H1 (cell line): ENCODE data around the gene EPHB1. TPM values are rescaled to one million over a fixed set of nuclear protein-coding genes. Genes with fewer than 3 reads are reported as not detected.

Experiments used
- CTCF ChIA-PET: fragments of 300-600 bp; sonication (Branson Sonifier 250); formaldehyde crosslinking; loops from one replicate; lab custom pipeline; 2021; ENCODE audit not compliant: partially characterized antibody; lab: Charles Lee
- POLR2A ChIA-PET: fragments of 300-600 bp; sonication (Branson Sonifier 250); formaldehyde crosslinking; loops from one replicate; lab custom pipeline; 2021; ENCODE audit warnings: inconsistent platforms; ENCODE audit not compliant: partially characterized antibody; lab: Charles Lee
- DNase-seq, 2 experiments: peaks; one replicate each; pipeline versions ENCODE4 v3.0.0 to v3.0.0-alpha.2; 2010 to 2022; ENCODE audit warnings: low spot score in 2 of 2, low read depth in 1 of 2, mixed read lengths in 1 of 2
- FAIRE-seq: peaks from 2 replicates; lab custom pipeline; 2011; peaks lifted over from hg19 to GRCh38; lab: Jason Lieb, UNC
- H2AFZ ChIP-seq: 2 replicates; pipeline ENCODE4 v1.8.1; 2012; ENCODE audit warnings: low read length, inconsistent platforms
- H2AK5ac ChIP-seq: 2 replicates; pipeline ENCODE4 v1.6.1; 2013; ENCODE audit warnings: low read depth, low read length
- H2BK120ac ChIP-seq: replicated peaks from 2 replicates; pipeline ENCODE3; 2013; ENCODE audit warnings: low read depth, low read length, inconsistent platforms
- H2BK12ac ChIP-seq: 2 replicates; pipeline ENCODE4 v1.6.1; 2013; ENCODE audit warnings: low read depth, low read length
- H2BK15ac ChIP-seq: 2 replicates; pipeline ENCODE4 v1.6.1; 2013; ENCODE audit warnings: low read length
- H2BK20ac ChIP-seq: 2 replicates; pipeline ENCODE4 v1.6.1; 2013; ENCODE audit warnings: low read length
- H2BK5ac ChIP-seq: 2 replicates; pipeline ENCODE4 v1.6.1; 2013; ENCODE audit warnings: low read depth, low read length
- H3K14ac ChIP-seq: 2 replicates; pipeline ENCODE4 v1.6.1; 2013; ENCODE audit warnings: inconsistent platforms; ENCODE audit not compliant: insufficient read length
- H3K18ac ChIP-seq: 2 replicates; pipeline ENCODE4 v1.6.1; 2013; ENCODE audit warnings: low read length; ENCODE audit errors: extremely low read depth
- H3K23ac ChIP-seq: 2 replicates; pipeline ENCODE4 v1.6.1; 2013; ENCODE audit warnings: inconsistent platforms; ENCODE audit not compliant: insufficient read length
- H3K23me2 ChIP-seq: 2 replicates; pipeline ENCODE4 v1.6.1; 2013; ENCODE audit warnings: low read depth, low read length
- H3K27ac ChIP-seq: 2 replicates; pipeline ENCODE4 v1.6.1; 2011; ENCODE audit warnings: low read depth, low read length, inconsistent platforms
- H3K27me3 ChIP-seq, 4 experiments: replicated peaks in 1 of 4; 1 replicate in 1 of 4; 2 replicates in 3 of 4; pipeline versions ENCODE4 v1.6.1 to v1.8.1; 2011 to 2013; ENCODE audit warnings: low read length in 3 of 4, mild to moderate bottlenecking in 3 of 4, inconsistent platforms in 2 of 4, mixed read lengths in 2 of 4, moderate library complexity in 1 of 4; ENCODE audit not compliant: control insufficient read depth in 3 of 4, insufficient read depth in 3 of 4; ENCODE audit errors: extremely low read depth in 1 of 4
- H3K36me3 ChIP-seq, 4 experiments: 2 replicates each; pipeline versions ENCODE4 v1.6.1 to v1.8.1; 2011 to 2013; ENCODE audit warnings: mild to moderate bottlenecking in 4 of 4, low read length in 3 of 4, moderate library complexity in 2 of 4, control low read depth in 1 of 4, inconsistent platforms in 1 of 4; ENCODE audit not compliant: insufficient read depth in 4 of 4, control insufficient read depth in 2 of 4
- H3K4ac ChIP-seq: replicated peaks from 2 replicates; pipeline ENCODE3; 2013; ENCODE audit warnings: low read length, low read depth, mixed read lengths, inconsistent platforms; ENCODE audit not compliant: insufficient read length
- H3K4me1 ChIP-seq, 4 experiments: replicated peaks in 1 of 4; 1 replicate in 1 of 4; 2 replicates in 3 of 4; pipeline versions ENCODE4 v1.6.1 to v1.8.1; 2011 to 2013; ENCODE audit warnings: low read length in 3 of 4, inconsistent platforms in 2 of 4, mixed read lengths in 1 of 4; ENCODE audit not compliant: insufficient read depth in 4 of 4, control insufficient read depth in 3 of 4
- H3K4me2 ChIP-seq, 2 experiments: 2 replicates each; pipeline versions ENCODE4 v1.6.1 to v1.8.1; 2011 to 2013; ENCODE audit warnings: low read depth in 2 of 2, low read length in 2 of 2, control low read depth in 1 of 2, inconsistent platforms in 1 of 2, mild to moderate bottlenecking in 1 of 2; ENCODE audit not compliant: insufficient read depth in 1 of 2
- H3K4me3 ChIP-seq, 4 experiments: fragments of 200-600, 300-600 bp in 1 of 4; sonication (generic), shearing (Covaris generic), sonication (Bioruptor Twin) in 1 of 4; 2 replicates each; pipeline versions ENCODE4 v1.5.1 to v1.8.1; 2011 to 2016; ENCODE audit warnings: low read length in 4 of 4, low read depth in 3 of 4, control low read depth in 2 of 4, inconsistent platforms in 2 of 4, mild to moderate bottlenecking in 2 of 4, mixed read lengths in 1 of 4, moderate library complexity in 1 of 4; ENCODE audit not compliant: insufficient read depth in 2 of 4; ENCODE audit errors: extremely low read depth in 1 of 4
- H3K56ac ChIP-seq: replicated peaks from 2 replicates; pipeline ENCODE3; 2013; ENCODE audit warnings: low read depth, mild to moderate bottlenecking, mixed read lengths, low read length, inconsistent platforms; ENCODE audit not compliant: insufficient read length
- H3K79me1 ChIP-seq: 2 replicates; pipeline ENCODE4 v1.6.1; 2013; ENCODE audit warnings: low read depth, low read length, control low read depth
- H3K79me2 ChIP-seq, 2 experiments: 2 replicates each; pipeline versions ENCODE4 v1.6.1 to v1.8.1; 2012 to 2013; ENCODE audit warnings: low read length in 2 of 2, mild to moderate bottlenecking in 2 of 2, inconsistent platforms in 1 of 2; ENCODE audit not compliant: insufficient read depth in 2 of 2, control insufficient read depth in 1 of 2
- H3K9ac ChIP-seq, 4 experiments: replicated peaks in 1 of 4; 1 replicate in 1 of 4; 2 replicates in 3 of 4; pipeline versions ENCODE4 v1.6.1 to v1.8.1; 2011 to 2013; ENCODE audit warnings: low read depth in 3 of 4, low read length in 3 of 4, control low read depth in 2 of 4, mild to moderate bottlenecking in 2 of 4, moderate library complexity in 2 of 4, inconsistent platforms in 1 of 4; ENCODE audit errors: extremely low read depth in 1 of 4
- H3K9me3 ChIP-seq, 2 experiments: 2 replicates each; pipeline versions ENCODE4 v1.6.1 to v1.8.1; 2012 to 2013; ENCODE audit warnings: mild to moderate bottlenecking in 2 of 2, moderate library complexity in 2 of 2, control low read depth in 1 of 2, inconsistent platforms in 1 of 2, low read depth in 1 of 2, low read length in 1 of 2, mixed read lengths in 1 of 2; ENCODE audit not compliant: insufficient read depth in 2 of 2
- H4K20me1 ChIP-seq, 2 experiments: replicated peaks in 1 of 2; 2 replicates each; pipeline versions ENCODE3 to v1.8.1; 2011 to 2013; ENCODE audit warnings: inconsistent platforms in 2 of 2, low read length in 2 of 2, mild to moderate bottlenecking in 1 of 2; ENCODE audit not compliant: insufficient read depth in 2 of 2, control insufficient read depth in 1 of 2
- H4K5ac ChIP-seq: 2 replicates; pipeline ENCODE4 v1.6.1; 2013; ENCODE audit warnings: low read length, low read depth, mixed read lengths, inconsistent platforms; ENCODE audit not compliant: insufficient read length
- H4K8ac ChIP-seq: 2 replicates; pipeline ENCODE4 v1.8.0; 2013; ENCODE audit warnings: mild to moderate bottlenecking, moderate library complexity, low read length, inconsistent platforms; ENCODE audit not compliant: insufficient read depth; ENCODE audit errors: extremely low read depth
- H4K91ac ChIP-seq: replicated peaks from 2 replicates; pipeline ENCODE3; 2013; ENCODE audit warnings: low read length, mixed read lengths, inconsistent platforms; ENCODE audit not compliant: insufficient read length
- EGR1 ChIP-seq: IDR thresholded peaks from 2 replicates; pipeline ENCODE4 v1.6.1; 2011; ENCODE audit warnings: low read depth, low read length, borderline replicate concordance
- KDM1A ChIP-seq: fragments of 200-600, 300-600 bp; sonication (generic); IDR thresholded peaks from 2 replicates; pipeline ENCODE4 v1.7.1; 2016; ENCODE audit warnings: mild to moderate bottlenecking, low read length, borderline replicate concordance
- POU5F1 ChIP-seq: IDR thresholded peaks from 2 replicates; pipeline ENCODE4 v1.6.1; 2011; ENCODE audit warnings: low read depth, mild to moderate bottlenecking, low read length, moderate library complexity
- SUZ12 ChIP-seq: fragments of 200-600 bp; sonication (generic); IDR thresholded peaks from 2 replicates; pipeline ENCODE4 v1.6.1; 2012; ENCODE audit warnings: mild to moderate bottlenecking, inconsistent platforms, low read length, moderate library complexity, mixed read lengths
- YY1 ChIP-seq: IDR thresholded peaks from 2 replicates; pipeline ENCODE4 v1.6.1; 2011; ENCODE audit warnings: low read depth, mild to moderate bottlenecking, low read length
- WGBS, 2 experiments: shearing (Covaris generic) in 1 of 2; methylation state at CpG; one replicate each; pipeline versions ENCODE4 v1.1.6 to v1.1.7; 2013 to 2015; ENCODE audit warnings: low lambda C conversion rate in 2 of 2, mixed read lengths in 2 of 2, inconsistent platforms in 1 of 2, low coverage in 1 of 2, missing lambda C conversion rate in 1 of 2; ENCODE audit not compliant: insufficient replicate concordance in 2 of 2, insufficient coverage in 1 of 2, insufficient read length in 1 of 2; ENCODE audit errors: extremely low coverage in 1 of 2, missing lambda C conversion rate in 1 of 2; 5-methylcytosine and 5-hydroxymethylcytosine counted together
- polyA plus RNA-seq, 7 experiments: library from polyadenylated mRNA; depleted of rRNA in 3 of 7; stranded (reverse) in 5 of 7; unstranded in 2 of 7; fragments of >200 nt in 5 of 7; fragments of 200-250 nt in 2 of 7; gene quantifications; 1 replicate in 5 of 7; 2 replicates in 1 of 7; 4 replicates in 1 of 7; pipeline versions ENCODE4 v1.2.1 to v1.2.3, GENCODE V29; 2011 to 2013; ENCODE audit warnings: missing spikeins in 2 of 7, mixed read lengths in 2 of 7
- total RNA-seq: library from RNA; stranded (reverse); fragmentation: NEBNext Ultra II Directional; extraction: Animal tissue kit (Norgen Biotek cat#: 25700); gene quantifications from 2 replicates; pipeline ENCODE4 v1.2.1, GENCODE V29; 2021
- TF ChIP-seq, protein P1 (sequence below), 3 experiments: IDR thresholded peaks; 1 replicate in 2 of 3; 2 replicates in 1 of 3; pipeline versions ENCODE4 v1.5.1 to v1.6.1; 2011; ENCODE audit warnings: low read length in 3 of 3, mild to moderate bottlenecking in 3 of 3, inconsistent platforms in 2 of 3, low read depth in 1 of 3, moderate library complexity in 1 of 3; ENCODE audit not compliant: insufficient read depth in 1 of 3; ENCODE audit errors: control extremely low read depth in 1 of 3
- TF ChIP-seq, protein P2 (sequence below): IDR thresholded peaks from 2 replicates; pipeline ENCODE4 v1.6.1; 2011; ENCODE audit warnings: low read depth, mild to moderate bottlenecking, low read length; ENCODE audit not compliant: insufficient read depth

Gene EPHB1
- total and polyA plus RNA-seq, 2 of the 8 experiments (the other 6 are each of a cell fraction or from before 2014, with no cell fraction given), result 3.5 to 5.9 TPM

DNA sequence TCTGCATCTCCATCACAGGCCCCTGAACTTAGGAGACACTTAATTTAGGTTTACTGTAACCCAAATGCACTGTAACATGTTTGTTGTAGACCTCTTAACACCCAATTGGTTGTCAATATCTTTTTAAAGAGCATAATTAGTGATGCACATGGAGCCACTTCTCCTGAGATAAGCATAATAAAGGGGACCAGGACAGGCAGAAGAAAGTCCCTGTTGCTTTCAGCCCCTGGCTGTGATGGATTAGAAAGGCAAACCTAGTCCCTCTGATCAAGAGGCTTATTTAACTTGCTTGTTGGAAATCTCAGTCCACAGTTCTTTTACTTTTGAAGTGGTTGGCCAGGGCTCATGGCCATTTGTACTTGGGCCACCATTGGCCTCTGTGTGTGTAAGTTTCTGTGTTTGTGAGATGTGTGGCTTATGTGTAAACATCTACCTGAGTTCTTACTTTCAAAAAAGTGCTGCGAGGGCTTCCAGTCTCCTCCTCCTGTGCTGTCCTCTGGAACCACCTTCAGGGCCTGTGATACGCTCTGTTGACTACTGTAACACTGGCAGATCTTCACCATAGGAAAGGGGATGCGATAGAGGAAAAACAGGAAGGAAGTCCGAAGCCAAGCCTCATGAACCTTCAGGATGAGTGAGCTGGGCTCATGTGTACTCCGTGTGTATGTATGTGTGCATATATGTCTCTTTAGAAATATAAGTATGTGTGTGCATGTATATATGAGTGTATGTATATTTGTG is 136.2 kb downstream of the EPHB1 start:
- CTCF ChIA-PET, result no interaction called here
- Histone ChIP-seq H3K27me3 (peaks cover 0 to 2% (median 0%) of the 10 kb centered on the region in 4 experiments; a peak in 3 of 7 replicates), H3K4ac (no peak overlapping the region), H4K91ac (no peak overlapping the region), H2BK5ac (no peak overlapping the region), H3K79me2 (no peaks in the 10 kb centered on the region), H2BK20ac (no peak overlapping the region), H3K79me1 (no peaks in the 10 kb centered on the region), H3K23ac (no peak overlapping the region), H3K4me1 (peaks cover 4 to 13% (median 8%) of the 10 kb centered on the region in 4 experiments; a peak in 5 of 7 replicates), H2BK12ac (no peak overlapping the region), H3K9me3 (no peaks in the 10 kb centered on the region), H3K18ac (no peak overlapping the region), H3K23me2 (no peaks in the 10 kb centered on the region), H3K36me3 (no peaks in the 10 kb centered on the region), H2BK15ac (no peak overlapping the region), H4K5ac (no peak overlapping the region), H3K27ac (no peak overlapping the region), H2AFZ (no peak overlapping the region), H3K56ac (no peak overlapping the region), H2BK120ac (no peak overlapping the region), H3K9ac (no peak overlapping the region), H4K8ac (no peak overlapping the region), H3K14ac (no peak overlapping the region), H3K4me2 (peak overlapping the region; percentile 29 to 42; a peak in 2 of 4 replicates), H3K4me3 (peak overlapping the region in 1 of 4 experiments; percentile 13; a peak in 1 of 8 replicates), H2AK5ac (no peak overlapping the region; the same call in 1 of the 2 replicates), H4K20me1 (no peaks in the 10 kb centered on the region)
- DNase-seq (no peak), FAIRE-seq (peak; percentile 73)
- POLR2A ChIA-PET, result no interaction called here
- WGBS, 2 experiments, result 73% methylated on average over 5 of the region's 5 CpGs; no CpG with 5 or more reads in 1 of the 2 experiments
- no peak for TF ChIP-seq SUZ12
- no peak for TF ChIP-seq YY1
- TF ChIP-seq, protein P1, sequence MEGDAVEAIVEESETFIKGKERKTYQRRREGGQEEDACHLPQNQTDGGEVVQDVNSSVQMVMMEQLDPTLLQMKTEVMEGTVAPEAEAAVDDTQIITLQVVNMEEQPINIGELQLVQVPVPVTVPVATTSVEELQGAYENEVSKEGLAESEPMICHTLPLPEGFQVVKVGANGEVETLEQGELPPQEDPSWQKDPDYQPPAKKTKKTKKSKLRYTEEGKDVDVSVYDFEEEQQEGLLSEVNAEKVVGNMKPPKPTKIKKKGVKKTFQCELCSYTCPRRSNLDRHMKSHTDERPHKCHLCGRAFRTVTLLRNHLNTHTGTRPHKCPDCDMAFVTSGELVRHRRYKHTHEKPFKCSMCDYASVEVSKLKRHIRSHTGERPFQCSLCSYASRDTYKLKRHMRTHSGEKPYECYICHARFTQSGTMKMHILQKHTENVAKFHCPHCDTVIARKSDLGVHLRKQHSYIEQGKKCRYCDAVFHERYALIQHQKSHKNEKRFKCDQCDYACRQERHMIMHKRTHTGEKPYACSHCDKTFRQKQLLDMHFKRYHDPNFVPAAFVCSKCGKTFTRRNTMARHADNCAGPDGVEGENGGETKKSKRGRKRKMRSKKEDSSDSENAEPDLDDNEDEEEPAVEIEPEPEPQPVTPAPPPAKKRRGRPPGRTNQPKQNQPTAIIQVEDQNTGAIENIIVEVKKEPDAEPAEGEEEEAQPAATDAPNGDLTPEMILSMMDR (IDR thresholded peaks at IDR 0.05; ENCODE audit: control extremely low read depth in 1 of 3, insufficient read depth in 1 of 3, low read depth in 1 of 3, low read length in 3 of 3), result no peak
- TF ChIP-seq, protein P2, sequence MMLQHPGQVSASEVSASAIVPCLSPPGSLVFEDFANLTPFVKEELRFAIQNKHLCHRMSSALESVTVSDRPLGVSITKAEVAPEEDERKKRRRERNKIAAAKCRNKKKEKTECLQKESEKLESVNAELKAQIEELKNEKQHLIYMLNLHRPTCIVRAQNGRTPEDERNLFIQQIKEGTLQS, result no peak
- TF ChIP-seq EGR1, result no peak
- no peak for TF ChIP-seq POU5F1
- no peak for TF ChIP-seq KDM1A
